NB4 (cell line): ENCODE data around the gene UBR1.
"Not testable (repeated sequence)": the region's sequence is repeated elsewhere in the genome, so short reads cannot be mapped to it uniquely, and the experiment has no call there.

Experiments used
- DNase-seq: peaks from one replicate; pipeline ENCODE4 v3.0.0; 2010; ENCODE audit warnings: low read depth
- H3K4me3 ChIP-seq: one replicate; pipeline ENCODE4 v1.5.1; 2011; ENCODE audit warnings: mild to moderate bottlenecking, low read depth, low read length, moderate library complexity
- CTCF ChIP-seq: IDR thresholded peaks from one replicate; pipeline ENCODE4 v1.5.1; 2012; ENCODE audit warnings: low read depth, low read length
- MYC ChIP-seq: IDR thresholded peaks from 2 replicates; pipeline ENCODE4 v1.6.1; 2011; ENCODE audit warnings: low read depth, low read length
- POLR2A ChIP-seq: IDR thresholded peaks from 2 replicates; pipeline ENCODE4 v1.6.1; 2011; ENCODE audit warnings: mild to moderate bottlenecking; ENCODE audit not compliant: insufficient read length; ENCODE audit errors: extremely low read depth
- TF ChIP-seq, protein P1 (sequence below): IDR thresholded peaks from 2 replicates; pipeline ENCODE4 v1.6.1; 2011; ENCODE audit warnings: low read depth, low read length

Gene UBR1

GRCh38 chr15:42994546-42994945 lies 111.3 kb downstream of the UBR1 start:
- H3K4me3 ChIP-seq, result no peak overlapping the region
- TF ChIP-seq, protein P1, sequence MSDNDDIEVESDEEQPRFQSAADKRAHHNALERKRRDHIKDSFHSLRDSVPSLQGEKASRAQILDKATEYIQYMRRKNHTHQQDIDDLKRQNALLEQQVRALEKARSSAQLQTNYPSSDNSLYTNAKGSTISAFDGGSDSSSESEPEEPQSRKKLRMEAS, result no peak
- TF ChIP-seq MYC (no peak), POLR2A (no peak), CTCF (no peak)
- DNase-seq, result no peak

DNA sequence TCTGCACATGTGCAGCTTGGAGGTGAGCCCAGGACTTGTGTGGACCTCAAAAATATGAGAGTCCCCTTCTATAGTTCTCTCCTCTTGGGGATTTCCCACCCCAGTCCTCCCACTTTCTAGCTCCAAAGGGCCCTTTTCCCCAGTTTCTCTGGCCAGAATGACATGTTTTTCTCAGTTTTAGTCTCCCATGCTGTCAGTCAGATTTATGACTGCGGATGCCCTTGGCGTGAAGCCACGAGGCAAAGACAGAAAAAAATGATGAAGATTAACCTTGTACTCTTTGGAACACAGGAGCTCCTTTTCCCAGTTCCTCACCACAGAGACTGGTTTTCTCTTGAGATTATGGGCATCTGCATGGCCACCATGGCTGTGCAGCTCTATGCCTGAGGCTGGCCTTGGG lies 113.2 kb downstream of the UBR1 start:
- no peak for TF ChIP-seq CTCF
- TF ChIP-seq POLR2A, result no peak
- TF ChIP-seq MYC, result no peak
- TF ChIP-seq, protein P1, result no peak
- no peak for DNase-seq
- no peak overlapping the region for H3K4me3 ChIP-seq

DNA sequence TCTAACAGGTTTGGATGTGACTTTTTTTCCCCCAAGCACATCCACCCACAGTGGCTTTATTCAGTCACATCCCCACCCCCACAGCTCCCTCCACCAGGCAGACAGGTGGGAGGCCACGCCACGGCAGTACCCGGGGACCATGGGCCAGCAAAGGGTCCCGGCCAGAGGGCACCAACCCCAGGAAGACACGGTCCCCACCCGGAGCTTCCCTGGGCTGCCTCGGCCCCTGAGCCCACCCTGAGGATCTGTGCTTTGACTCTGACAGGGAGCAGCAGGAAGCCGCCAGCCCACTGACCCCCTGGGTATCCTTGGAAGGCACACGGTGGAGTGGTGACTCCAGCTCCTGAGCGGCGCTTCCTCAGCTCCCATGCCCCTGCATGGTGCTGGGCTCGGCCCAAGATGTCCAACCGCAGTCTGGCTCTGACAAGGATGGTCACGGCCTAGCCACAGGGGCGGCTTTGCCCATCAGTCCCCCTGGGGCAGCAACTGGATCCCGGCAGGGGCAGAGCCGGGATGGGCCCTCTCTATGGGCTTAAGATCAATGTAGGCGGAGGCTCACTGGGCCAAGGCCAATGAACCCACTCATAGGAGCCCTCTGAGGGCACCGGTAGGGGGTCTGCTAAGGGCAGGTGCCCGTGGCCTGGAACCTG lies 119.0 kb downstream of the UBR1 start:
- TF ChIP-seq, protein P1, result no peak
- TF ChIP-seq MYC (no peak), POLR2A (no peak), CTCF (no peak)
- no peak for DNase-seq
- H3K4me3 ChIP-seq, result no peak overlapping the region

- DNase-seq, result no peak
- TF ChIP-seq CTCF, result no peak
- H3K4me3 ChIP-seq, result no peak overlapping the region
These were observed 121.3 kb downstream of the UBR1 start for GRCh38 chr15:42984493-42985034.

DNA sequence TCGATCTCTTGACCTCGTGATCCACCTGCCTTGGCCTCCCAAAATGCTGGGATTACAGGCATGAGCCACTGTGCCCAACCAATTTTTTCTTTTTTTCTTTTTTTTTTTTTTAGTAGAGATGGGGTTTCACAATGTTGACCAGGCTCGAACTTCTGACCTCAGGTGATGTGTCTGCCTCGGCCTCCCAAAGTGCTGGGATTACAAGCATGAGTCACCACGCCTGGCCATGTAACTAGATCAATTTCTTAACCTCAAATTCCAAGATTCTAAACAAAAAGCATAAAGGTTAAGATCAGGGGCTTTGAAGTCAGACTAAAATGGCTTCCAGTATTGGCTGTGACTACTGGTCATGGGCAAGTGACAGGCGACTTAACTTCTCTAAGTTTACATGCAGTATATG lies 126.7 kb downstream of the UBR1 start:
- H3K4me3 ChIP-seq, DNase-seq: not testable (repeated sequence)

DNA sequence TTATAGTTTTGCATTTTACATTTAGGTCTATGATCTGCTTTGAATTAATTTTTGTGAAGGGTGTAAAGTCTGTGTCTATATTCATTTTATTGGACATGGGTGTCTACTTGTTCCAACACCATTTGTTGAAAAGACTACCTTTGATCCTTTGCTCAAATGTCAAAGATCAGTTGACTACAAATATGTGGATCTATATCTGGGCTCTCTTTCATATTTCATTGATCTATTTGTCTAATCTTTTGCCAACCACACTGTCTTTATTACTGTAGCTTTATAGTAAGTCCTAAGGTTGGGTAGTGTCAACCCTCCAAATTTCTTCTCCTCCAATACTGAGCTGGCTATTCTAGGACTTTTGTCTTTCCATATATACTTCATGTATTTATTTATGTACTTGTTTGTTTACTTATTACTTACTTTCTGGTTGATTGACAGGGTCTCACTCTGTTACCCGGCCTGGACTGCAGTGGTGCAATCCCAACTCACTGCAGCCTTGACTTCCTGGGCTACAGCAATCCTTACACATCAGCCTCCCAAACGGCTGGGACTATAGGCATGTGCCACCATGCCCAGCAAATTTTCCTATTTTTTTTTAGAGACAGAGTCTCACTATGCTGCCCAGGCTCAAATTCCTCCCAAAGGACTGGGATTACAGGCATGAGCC lies 131.5 kb downstream of the UBR1 start:
- DNase-seq, result no peak
- TF ChIP-seq MYC, result no peak
- TF ChIP-seq CTCF, result no peak
- TF ChIP-seq, protein P1, result no peak
- TF ChIP-seq POLR2A, result no peak
- H3K4me3 ChIP-seq, result no peak overlapping the region
